C1 segment of cervical spinal cord (tissue), 14 donors: Measurements from ENCODE around the gene IRF4.

Experiments
- DNase-seq, 14 donors: peaks; one replicate each; lab custom pipeline; 2025; lab: John Stamatoyannopoulos, UW

Gene IRF4

DNA sequence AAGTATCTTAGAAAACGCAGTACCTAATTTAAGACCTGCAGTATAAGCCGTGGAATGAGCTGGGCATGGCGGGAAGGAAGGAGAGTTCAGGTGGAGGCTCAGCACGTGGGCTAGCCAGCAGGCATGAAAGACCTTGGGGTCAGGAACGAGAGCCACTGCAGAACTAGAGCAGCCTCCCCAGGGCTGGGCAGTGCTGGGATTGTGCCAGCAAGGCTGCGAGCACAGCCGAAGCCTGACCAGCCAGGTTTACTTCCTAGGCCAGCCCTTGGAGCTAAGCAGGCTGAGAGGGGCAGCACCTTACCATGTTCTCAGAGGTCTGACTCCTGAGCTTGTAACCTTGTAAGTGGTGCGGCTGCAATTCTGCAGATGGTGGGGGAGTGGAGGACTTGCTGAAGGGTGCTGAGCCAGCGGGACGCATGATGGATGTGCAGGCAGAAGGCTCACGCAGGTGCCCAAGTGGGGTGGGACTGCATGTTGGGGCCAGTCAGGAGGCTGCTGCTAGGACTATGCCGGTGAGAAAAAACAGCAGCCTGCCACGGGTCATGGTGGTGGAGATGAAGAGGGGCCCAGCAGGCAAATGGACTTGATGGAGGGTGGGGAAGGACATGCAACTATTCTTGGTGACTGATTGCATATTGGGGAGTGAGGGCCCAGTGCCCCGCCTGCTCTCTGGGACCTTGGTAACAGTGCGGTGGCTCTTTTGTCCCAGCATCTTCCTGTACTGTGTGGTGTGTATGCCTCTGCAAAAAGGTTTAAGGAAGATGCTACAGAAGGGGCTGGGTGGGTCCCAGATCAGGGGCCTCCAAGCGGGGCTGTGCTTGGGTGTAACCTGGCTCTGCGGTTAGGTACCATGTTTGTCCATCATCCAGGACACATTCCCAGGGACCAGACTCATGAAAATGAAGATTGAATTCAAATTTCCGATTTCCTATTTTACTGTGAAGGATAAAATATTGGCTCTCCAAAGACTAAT, 37.6 kb upstream of the IRF4 start:
- no peak for DNase-seq

DNA sequence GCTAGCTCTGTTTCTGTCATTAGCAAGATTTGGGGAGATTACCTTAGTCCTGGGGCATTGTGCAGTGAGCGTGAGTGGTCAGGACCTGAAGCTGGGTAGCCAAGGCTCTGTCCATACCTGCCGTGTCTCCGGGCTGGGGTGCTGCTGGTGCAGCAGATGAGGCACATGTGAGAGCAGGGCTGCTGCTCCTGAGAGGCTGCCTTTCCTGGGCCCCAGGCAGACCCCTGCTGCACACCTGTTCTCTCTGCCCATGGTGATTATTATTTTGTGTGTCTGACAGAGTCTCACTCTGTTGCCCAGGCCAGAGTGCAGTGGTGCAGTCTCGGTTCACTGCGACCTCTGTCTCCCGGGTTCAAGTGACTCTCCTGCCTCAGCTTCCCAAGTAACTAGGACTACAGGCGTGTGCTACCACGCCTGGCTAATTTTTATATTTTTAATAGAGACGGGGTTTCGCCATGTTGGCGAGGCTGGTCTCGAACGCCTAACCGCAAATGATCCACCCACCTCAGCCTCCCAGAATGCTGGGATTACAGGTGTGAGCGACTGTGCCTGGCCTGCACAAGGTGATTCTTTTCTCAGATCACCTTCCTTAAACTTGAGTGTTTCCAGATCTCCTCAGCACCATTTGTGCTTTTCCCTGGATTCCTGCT, 36.8 kb upstream of the IRF4 start:
- no peak for DNase-seq

DNA sequence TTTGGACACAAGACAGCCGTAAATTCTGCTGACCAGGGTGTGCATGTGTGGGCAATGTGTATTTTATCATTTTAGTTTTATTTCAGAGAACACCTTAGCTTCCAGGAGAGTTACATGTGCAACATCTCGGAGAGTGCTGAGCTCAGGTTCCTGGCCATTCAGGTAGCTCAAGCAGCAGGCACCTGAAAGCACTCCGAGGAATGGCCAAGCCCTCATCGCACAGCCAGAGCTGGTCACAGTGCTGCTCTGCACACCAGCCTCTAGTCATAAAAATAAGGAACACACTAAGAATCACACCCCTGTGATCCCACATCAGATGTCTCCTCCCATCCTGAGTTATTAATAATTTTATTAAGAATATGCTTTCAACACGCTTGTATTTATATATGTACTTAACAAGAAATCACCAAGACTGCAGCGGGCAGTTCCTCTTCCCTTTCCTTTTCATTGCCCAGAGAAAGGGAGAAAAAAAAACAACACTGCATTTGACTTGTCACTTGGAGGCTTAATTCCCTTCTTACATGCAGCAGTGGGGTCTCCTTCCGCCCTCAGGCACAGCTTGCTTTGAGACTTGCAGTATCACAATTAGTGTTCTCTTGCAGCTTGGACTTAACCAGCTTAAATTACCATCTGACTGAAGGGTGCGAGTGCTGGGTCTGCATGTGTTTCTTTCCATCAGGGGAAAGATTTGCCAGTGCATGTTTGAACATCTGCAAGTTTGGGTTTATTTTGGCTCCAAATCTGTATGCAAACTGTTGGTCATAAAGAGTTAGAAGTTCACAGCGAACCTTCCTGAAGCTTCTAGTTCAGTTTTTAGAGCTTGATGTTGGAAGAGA, 36.0 kb upstream of the IRF4 start:
- no peak for DNase-seq

DNA sequence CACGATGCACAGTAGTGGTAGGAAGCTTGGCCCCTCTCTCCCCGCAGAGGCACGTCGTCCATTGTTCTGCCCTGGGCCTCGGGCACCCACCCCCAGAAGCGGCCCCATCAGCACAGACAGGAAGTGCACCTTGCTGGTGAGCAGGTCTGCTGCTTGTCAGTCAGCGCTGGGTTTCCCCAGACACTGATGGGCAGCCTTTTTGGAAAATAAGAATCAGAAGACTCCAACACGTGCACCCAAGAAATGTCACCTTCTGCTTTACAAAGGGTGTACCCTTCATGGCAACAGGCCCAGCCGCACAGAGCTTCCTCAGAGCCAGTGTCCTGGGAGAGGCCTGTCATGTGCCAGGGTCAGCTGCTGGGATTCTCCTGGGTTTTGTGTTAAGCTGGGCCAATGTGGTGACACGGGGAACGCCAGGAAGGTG, 34.7 kb upstream of the IRF4 start:
- no peak for DNase-seq

DNA sequence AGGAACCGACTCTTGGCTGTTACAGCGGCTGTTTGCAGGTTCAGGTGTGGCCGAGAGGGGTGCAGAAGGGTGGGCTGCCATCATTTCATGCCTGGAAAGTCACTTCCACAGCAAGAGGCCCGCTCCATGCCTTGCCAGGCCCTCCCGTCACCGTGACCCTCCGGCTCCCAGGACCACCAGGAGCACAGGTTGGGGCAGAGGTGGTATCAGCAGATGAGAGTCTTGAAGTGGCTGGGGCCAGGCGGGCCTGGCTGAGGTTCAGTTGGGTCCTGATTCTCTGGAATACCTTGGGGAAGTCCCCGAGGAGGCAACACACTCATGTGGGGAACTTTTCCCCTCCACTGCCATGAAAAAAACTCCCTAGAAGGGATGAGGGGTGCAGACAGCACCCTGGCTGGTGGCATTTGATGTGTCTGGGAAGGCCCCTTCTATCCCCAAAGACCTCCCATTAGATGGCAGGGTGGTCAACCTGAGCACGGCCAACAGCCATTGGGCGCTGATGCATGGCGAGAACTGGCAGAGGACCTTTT, 34.2 kb upstream of the IRF4 start:
- DNase-seq, result no peak

DNA sequence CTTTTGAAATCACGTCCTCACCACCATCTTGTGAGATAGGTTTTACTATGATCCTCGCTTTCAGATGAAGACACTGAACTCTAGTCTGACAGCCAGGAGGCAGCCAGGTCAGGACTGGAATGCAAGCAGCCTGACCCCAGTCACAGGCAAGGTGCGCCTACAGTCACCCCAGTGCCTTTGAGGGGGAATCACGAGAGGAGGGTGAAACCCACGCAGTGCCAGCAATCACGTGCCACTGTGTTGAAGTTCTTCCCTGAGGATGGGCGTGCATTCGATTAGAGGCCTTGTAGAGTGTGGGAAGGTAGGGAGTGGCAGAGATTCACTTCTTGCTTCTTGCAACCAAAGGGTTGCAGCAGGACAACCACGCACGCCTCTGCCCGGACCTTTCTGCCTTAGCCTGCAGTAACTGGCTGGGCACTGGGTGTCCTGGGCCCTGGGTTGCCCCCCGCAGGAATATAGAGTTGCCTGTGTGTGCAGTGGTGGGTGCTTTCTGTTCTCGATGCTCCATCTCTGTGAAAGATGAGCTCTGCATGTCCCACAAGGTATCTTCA, 33.7 kb upstream of the IRF4 start:
- no peak for DNase-seq

DNA sequence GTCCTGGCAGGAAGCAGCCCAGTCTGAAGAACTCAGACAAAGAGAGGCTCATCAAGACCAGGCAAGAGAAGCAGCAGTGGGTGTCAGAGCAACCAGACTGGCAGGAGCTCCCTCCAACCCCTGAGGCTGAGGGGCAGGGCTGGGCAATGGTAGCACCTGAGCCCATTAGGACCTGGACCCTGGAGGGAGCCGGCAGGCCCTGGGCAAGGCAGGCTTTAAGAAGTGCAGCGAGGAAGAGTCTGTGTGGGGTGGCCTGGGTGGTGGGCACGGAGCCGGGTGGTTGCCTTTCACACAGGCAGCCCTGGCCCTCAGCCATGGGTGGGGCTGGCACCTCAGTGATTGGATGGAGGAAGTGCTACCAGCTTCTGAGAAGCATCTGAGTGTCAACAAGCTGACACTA, 33.1 kb upstream of the IRF4 start:
- no peak for DNase-seq

DNA sequence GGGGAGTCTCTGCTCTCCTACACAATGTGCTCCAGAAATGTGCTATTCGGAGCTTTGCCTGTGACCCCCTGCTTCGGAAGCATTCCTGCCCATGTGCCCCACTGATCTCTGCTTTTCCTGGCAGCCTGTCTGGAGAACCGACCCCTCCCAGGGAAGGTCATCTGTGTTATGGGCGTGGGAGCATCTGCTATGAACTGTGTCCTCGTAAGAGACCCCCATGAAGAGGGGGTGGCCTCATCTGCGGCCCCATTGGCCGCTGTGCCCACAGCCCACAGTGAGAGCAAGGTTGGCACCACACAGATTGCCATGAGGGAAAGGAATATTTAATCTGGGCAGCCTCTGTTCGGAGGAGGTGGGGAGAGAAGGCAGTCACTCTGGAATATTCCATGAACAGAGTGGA, 32.7 kb upstream of the IRF4 start:
- DNase-seq, result no peak

DNA sequence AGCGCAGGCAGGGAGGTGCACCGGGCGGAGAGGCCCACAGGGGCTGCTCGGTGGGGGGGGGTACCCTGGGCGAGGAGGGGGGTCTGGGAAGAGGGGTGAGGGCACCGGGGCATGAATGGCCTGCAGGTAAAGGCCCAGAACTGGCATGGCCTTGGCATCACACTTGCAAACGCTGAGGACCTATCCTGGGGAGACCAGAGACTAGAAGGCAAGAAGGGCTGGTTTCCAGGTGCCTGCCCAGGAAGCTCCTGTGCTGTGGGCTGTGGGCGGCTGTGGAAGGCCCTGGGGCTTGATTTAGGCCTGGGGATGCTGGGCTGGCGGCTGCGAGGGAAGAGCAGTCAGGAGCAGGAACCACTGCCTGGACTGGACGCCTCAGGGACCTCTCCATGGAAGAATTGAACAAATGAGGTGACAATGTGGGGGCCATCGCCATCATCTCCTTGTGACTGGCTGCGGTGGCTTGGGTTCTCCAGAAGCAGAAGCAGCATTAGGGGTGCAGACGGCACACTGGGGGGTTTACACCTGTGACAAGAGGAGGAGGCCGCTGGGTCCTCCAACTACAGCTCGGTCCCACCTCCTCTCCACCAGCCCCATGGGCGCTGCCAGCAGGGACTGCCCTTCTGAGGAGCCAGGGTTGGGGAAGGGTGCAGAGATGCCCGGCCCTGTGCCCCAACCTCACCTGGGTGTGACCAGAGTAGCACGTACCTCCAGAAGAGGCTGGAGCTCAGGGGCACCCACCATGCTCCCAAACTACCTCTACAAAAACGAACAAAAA, 32.1 kb upstream of the IRF4 start:
- no peak for DNase-seq

DNA sequence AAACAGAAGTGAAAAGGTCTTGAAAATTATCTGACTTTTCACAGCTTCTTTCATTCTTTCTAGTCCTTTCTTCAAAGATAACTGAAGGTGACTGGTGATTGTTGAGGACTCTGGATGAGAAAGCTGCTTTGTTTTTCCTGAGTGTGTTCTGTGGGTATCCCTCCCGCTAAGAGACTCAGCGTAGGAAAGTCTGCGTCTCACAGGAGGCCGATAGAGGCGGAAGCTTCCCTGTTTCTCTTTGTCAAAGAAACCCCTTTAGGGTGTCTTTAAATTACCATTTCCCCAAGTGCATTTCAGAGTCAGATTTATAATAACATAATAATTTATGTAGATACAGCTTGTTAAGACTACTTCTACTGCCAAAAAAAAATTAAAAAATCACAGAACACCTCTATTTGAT, 31.2 kb upstream of the IRF4 start:
- no peak for DNase-seq

DNA sequence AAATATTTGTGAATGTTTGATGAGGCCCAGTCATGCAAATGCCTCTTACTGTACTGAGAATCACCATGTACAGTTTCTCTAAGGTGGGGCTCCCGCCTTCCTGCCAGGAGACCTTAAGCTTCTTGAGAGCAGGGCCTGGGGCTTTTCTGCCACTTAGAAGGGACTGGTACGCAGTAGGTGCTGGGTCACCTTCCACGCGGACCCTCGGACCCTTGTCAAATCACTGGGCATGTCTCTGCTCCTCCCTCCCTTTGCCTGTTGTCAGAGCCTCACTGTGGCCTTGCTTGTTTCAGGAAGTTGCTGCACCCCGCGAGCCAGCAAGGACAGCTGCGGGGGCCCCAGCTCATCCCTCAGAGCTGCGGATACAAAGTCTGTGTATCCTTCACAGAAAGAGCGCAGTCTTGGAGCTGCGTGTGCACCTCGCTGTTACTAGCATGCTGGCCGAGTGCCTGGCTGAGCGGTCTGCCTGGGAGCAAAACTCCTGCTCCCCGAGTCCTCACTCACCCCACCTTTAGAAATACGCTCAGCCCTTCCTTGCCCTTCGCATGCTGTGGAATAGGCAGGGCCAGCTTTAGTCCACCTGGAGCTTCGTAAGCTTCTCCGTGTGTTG, 30.7 kb upstream of the IRF4 start:
- DNase-seq, result no peak

DNA sequence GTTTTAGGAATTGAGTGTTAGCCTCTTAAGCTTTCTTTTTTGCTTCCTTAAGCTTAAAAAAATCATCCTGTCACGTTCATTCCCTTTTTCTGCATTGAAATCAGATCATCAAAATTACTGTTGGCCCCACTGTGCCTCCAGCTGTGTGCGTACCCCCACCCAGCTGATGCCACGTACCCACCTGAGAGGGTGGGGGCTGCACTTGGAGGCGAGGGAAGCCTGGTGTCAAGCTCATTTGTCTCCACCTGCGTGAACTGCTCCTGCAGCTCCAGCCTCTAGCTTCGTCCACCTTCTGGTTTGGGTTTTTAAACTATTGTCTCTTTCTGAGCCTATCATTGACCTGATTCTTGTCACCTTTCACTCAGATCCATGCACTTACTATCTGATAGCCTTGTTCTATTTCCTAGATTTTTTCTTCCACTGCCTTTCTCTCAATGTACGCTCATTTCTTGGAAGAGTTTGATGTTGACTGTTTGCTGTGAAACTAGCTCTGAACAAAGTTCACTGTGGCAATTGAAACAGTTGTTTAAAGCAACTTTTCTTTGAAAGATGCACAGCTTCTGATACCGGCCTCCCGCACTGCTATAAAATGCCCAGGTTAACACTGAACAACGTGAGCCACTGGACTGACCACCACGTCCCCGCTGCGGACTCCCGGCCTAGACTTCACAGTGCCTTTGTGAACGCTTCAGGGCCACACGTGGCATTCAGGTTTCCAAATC, 30.0 kb upstream of the IRF4 start:
- no peak for DNase-seq

DNA sequence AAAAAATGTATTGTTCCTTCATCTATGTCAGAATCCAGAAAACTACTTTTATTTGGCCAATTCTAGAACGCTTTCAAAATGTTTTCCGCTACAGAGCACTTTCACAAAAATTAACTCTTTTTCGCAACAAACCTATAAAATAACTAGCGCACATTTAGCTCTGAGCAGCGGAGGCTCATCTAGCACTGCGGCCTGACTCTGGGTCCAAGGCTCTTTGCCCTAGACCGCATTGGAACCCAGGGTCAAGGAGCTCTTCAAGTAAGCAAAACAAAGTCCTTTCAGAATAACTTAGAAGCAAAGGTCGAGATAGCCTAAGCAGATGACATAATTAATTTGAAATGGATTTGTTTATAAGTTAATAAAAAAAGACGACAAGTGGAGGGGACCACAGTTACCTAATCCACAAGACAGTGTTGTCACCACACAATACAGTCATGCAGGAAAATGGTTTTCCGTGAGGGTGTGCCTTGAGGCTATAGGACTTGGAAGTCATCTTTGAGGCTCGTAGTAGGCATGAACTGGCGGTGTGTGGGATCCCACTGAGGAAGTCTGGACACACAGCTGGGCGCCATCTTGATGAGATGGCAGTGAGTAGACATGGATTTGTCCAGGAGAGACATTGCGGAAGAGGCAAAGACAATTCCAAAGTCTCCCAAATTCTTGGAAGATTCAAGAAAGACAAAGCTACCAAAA, 29.2 kb upstream of the IRF4 start:
- no peak for DNase-seq

DNA sequence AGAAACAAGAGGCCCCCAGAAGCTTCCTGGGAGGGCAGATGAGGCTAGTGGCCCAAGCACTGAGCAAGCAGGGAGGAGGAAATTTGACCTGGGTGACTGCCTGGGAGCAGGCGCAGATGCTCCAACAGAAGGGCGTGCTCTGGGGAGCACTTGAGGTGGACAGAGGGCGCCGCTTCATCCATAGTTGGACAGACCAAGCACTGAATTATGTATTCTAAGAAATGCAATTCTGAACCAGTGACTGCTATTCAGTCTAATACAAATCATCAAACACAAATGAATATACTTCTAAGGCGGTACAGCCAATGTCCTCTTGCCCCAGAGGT, 28.7 kb upstream of the IRF4 start:
- DNase-seq, result no peak

DNA sequence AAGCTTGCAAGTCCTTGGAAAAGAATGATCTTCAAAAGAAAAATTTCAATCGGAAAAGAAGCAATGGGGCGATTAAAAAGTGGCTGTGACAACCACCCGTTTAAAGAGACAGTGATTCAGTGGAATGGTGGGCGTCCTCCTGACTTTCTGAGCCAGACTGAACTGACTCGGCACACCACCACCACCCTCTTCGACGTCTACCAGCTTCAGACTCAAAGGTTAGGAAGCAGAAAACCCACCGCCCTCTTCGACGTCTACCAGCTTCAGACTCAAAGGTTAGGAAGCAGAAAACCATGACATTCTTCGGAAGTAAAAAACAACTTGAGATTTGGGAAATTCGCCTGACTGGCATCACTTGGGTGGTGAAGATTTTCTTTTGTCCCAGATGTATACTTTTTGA, 28.3 kb upstream of the IRF4 start:
- DNase-seq, result no peak

DNA sequence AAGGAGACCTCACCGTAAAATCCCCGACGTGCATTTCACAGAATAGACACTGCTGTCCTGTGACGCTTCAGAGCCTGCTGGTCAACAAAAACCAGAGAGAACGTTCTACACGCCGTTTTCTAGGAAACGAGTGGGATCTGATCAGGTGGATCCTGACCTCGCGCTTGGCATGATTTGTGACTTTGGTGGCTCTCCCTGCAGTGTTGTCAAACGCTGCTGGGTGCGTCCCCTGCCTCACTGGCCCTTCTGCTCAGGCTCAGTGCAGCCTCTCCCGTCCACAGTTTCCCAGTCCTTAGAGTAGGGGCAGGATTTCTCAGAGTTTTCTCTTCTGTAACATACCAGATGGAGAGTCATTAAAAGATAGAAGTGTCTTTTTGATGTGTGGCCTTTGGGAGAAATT, 27.6 kb upstream of the IRF4 start:
- DNase-seq, result no peak

DNA sequence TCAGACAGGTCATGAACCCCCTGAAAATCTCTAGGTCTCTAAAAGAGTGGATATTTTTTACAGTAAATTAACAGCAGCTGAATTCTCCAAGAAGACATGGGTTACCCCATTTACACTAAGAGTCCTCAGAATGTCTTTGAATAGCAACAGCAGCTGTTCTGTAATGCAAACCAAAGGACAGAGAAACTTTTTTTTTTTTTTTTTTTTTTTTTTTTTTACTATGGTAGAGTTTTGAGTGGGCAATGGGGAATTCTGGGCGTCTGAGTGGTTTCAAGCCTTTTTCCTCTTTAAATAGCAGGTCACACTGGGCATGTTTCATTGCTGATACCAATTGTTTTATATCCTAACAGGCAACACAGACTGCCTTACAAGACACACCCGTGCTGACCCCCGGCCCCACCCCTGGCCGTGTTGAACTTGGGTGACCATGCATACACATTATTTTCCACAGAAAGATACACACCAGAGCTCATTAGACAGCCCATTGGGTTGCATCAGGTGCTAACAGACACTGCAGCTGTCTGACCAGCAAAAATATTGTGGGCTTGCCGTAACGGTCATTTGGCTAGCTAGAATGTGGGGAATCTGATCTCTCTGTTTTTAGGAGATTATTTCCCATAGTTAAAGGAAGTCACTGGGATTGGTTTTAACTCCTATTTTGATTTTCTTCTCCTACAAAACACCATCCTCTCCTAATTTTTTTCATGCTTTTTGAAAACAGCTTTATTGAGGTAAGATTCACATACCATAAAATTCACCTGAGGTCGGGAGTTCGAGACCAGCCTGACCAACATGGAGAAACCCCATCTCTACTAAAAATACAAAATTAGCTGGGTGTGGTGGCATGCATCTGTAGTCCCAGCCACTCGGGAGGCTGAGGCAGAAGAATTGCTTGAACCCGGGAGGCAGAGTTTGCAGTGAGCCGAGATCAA, 26.7 kb upstream of the IRF4 start:
- DNase-seq, result no peak

DNA sequence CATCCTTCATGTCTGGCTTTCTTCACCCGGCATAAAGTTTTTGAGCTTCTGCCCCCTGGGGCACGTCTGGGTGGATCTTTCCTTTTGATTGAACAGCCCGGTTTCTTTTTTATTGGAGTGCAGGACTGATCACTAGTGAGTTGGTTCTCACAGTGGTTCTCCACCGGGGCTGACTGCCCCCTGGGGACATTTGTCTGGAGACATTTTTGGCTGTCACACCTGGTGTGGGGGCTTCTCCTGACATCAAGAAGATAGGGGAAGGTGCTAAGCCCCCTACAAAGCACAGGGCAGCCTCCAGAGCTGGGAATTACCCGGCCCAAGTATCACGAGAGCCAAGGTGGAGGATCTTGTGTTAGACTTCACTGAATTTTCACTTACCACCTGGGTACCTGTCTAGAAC, 25.7 kb upstream of the IRF4 start:
- no peak for DNase-seq
